Ishikawa (cell line): ENCODE data around the gene CSH1.

Experiments used
- CEBPB ChIP-seq: IDR thresholded peaks from 2 replicates; pipeline ENCODE4 v1.6.1; 2012
- CREB1 ChIP-seq: IDR thresholded peaks from 2 replicates; pipeline ENCODE4 v1.6.1; 2012; ENCODE audit warnings: low read depth
- EGR1 ChIP-seq: IDR thresholded peaks from 2 replicates; pipeline ENCODE4 v1.6.1; 2012
- EP300 ChIP-seq: IDR thresholded peaks from 2 replicates; pipeline ENCODE4 v1.6.1; 2012; ENCODE audit warnings: borderline replicate concordance
- FOXM1 ChIP-seq: IDR thresholded peaks from 2 replicates; pipeline ENCODE4 v1.6.1; 2012; ENCODE audit warnings: low read depth, borderline replicate concordance
- MAX ChIP-seq: IDR thresholded peaks from 2 replicates; pipeline ENCODE4 v1.6.1; 2012
- NFIC ChIP-seq: IDR thresholded peaks from 2 replicates; pipeline ENCODE4 v1.6.1; 2012
- RAD21 ChIP-seq: IDR thresholded peaks from 2 replicates; pipeline ENCODE4 v1.6.1; 2012; ENCODE audit warnings: low read depth
- REST ChIP-seq: IDR thresholded peaks from 2 replicates; pipeline ENCODE4 v1.6.1; 2012; ENCODE audit warnings: low read depth, mild to moderate bottlenecking
- TAF1 ChIP-seq: IDR thresholded peaks from 2 replicates; pipeline ENCODE4 v1.6.1; 2012; ENCODE audit warnings: low read depth, mild to moderate bottlenecking
- TCF12 ChIP-seq: IDR thresholded peaks from 2 replicates; pipeline ENCODE4 v1.6.1; 2012; ENCODE audit warnings: low read depth
- TEAD4 ChIP-seq: IDR thresholded peaks from 2 replicates; pipeline ENCODE4 v1.6.1; 2012
- USF1 ChIP-seq: IDR thresholded peaks from 2 replicates; pipeline ENCODE4 v1.6.1; 2012
- YY1 ChIP-seq: IDR thresholded peaks from 2 replicates; pipeline ENCODE4 v1.6.1; 2012; ENCODE audit warnings: low read depth
- ZBTB7A ChIP-seq: IDR thresholded peaks from 2 replicates; pipeline ENCODE4 v1.6.1; 2012; ENCODE audit warnings: low read depth

The CSH1 gene

GRCh38 chr17:63850401-63850800, 46.0 kb downstream of the CSH1 start:
- TF ChIP-seq EGR1 (no peak), FOXM1 (no peak), ZBTB7A (no peak), TCF12 (no peak), RAD21 (no peak), EP300 (no peak), TAF1 (no peak), REST (no peak), USF1 (no peak), CREB1 (no peak), NFIC (no peak), YY1 (no peak), CEBPB (no peak), TEAD4 (no peak), MAX (no peak)

- peak; percentile 93 for TF ChIP-seq USF1
- TF ChIP-seq MAX = peak; percentile 100
- no peak for TF ChIP-seq EGR1
- peak; percentile 17; the same call in 1 of the 2 replicates for TF ChIP-seq EP300
- no peak for TF ChIP-seq TAF1
- no peak for TF ChIP-seq CEBPB
- TF ChIP-seq REST = no peak
- TF ChIP-seq TEAD4 = no peak
- TF ChIP-seq FOXM1 = no peak
- peak; percentile 87 for TF ChIP-seq CREB1
- no peak for TF ChIP-seq NFIC
- TF ChIP-seq ZBTB7A = no peak
- TF ChIP-seq YY1 = no peak
- TF ChIP-seq TCF12 = 0 out of 2 replicates have a peak, but pooled peaks have one; percentile 40
- no peak for TF ChIP-seq RAD21
Measured at GRCh38 chr17:63848834-63849689, 47.3 kb downstream of the CSH1 start.

- TF ChIP-seq CEBPB (no peak), MAX (no peak), NFIC (no peak), ZBTB7A (no peak), CREB1 (no peak), TCF12 (no peak), FOXM1 (no peak), RAD21 (no peak), USF1 (no peak), YY1 (no peak), REST (no peak), EGR1 (no peak), TEAD4 (no peak), EP300 (no peak), TAF1 (no peak)
Measured at GRCh38 chr17:63847525-63848249, 48.7 kb downstream of the CSH1 start.
